ENCODE results near the gene DPP3. TPM values are rescaled to one million over a fixed set of nuclear protein-coding genes. Genes with fewer than 3 reads are reported as not detected.

DPP3 gene
- total RNA-seq, 4 donors from 2014 or later, result 32.8 to 116 (median 53.4) TPM

DNA sequence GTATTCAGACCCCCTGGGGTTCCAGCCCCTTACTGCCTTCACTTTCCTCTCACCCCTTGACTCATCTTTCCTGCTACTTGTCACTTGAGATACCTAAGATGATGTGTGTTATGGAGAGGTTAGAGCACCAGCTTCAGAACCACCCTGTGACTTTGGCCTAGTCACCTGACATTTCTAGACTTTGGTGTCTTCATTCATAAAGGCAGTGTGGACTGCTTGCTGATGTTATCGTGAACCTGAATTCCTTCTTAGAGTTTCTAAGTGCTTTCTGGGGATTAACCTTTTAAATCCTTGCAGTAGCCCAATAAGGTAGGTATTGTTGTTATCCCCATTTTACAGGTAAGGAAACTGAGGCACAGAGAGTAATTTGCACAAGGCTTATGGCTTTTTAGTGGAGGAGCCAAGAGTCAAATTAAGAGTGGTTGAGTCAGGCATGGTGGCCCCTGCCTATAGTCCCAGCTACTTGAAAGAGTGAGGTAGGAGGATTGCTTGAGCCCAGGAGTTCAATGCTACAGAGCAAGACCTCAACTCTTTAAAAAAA, 25.1 kb downstream of the DPP3 start:
- H3K4me3 ChIP-seq, result no peak overlapping the region
- H3K9me3 ChIP-seq, result no peaks in the 10 kb centered on the region
- WGBS, 2 donors (ENCODE audit: low coverage in 1 of 2), result 100% methylated on average over 1 of the region's 1 CpG
- H3K36me3 ChIP-seq, result no peaks in the 10 kb centered on the region
- DNase-seq, result no peak
- in situ Hi-C loops (cut with MboI; ENCODE audit: low pct_ligation_motif_present in 1 of 4, low pct_unique_long_range_greater_than_20kb in 1 of 4, low sequenced_read_pairs in 3 of 4) (no loop called here), intact Hi-C loops (cut with DNase I; ENCODE audit: low total_unique reads) (no loop called here)
- H3K4me1 ChIP-seq, result peaks cover 0 to 4% (median 2%) of the 10 kb centered on the region in 4 donors
- TF ChIP-seq POLR2AphosphoS5 (IDR thresholded peaks at IDR 0.05) (no peak), POLR2A (IDR thresholded peaks at IDR 0.05) (no peak), EP300 (IDR thresholded peaks at IDR 0.05; ENCODE audit: low read depth) (no peak)
- TF ChIP-seq, protein P1, sequence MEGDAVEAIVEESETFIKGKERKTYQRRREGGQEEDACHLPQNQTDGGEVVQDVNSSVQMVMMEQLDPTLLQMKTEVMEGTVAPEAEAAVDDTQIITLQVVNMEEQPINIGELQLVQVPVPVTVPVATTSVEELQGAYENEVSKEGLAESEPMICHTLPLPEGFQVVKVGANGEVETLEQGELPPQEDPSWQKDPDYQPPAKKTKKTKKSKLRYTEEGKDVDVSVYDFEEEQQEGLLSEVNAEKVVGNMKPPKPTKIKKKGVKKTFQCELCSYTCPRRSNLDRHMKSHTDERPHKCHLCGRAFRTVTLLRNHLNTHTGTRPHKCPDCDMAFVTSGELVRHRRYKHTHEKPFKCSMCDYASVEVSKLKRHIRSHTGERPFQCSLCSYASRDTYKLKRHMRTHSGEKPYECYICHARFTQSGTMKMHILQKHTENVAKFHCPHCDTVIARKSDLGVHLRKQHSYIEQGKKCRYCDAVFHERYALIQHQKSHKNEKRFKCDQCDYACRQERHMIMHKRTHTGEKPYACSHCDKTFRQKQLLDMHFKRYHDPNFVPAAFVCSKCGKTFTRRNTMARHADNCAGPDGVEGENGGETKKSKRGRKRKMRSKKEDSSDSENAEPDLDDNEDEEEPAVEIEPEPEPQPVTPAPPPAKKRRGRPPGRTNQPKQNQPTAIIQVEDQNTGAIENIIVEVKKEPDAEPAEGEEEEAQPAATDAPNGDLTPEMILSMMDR (IDR thresholded peaks at IDR 0.05), result no peak
- H3K27ac ChIP-seq, result no peak overlapping the region
- H3K27me3 ChIP-seq, result no peaks in the 10 kb centered on the region

DNA sequence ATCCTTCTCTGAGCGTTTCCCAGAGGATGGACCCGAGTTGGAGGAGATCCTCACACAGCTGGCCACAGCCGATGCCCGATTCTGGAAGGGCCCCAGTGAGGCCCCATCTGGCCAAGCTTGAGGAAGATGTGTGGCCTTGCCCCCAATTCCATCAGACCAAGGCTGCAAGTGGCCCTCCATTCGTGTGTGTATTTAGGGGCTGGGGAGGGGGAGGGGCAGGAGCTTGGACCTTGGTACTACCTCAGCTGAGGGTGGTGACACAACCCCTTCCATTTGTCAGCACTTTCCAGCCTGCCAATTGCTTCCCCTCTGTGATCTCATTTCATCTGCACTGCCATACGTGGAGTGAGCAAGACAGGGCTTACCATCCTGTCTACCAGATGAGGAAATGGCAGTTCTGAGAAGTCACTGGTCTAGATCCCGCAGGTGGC, 28.9 kb downstream of the DPP3 start:
- DNase-seq, result no peak

DNA sequence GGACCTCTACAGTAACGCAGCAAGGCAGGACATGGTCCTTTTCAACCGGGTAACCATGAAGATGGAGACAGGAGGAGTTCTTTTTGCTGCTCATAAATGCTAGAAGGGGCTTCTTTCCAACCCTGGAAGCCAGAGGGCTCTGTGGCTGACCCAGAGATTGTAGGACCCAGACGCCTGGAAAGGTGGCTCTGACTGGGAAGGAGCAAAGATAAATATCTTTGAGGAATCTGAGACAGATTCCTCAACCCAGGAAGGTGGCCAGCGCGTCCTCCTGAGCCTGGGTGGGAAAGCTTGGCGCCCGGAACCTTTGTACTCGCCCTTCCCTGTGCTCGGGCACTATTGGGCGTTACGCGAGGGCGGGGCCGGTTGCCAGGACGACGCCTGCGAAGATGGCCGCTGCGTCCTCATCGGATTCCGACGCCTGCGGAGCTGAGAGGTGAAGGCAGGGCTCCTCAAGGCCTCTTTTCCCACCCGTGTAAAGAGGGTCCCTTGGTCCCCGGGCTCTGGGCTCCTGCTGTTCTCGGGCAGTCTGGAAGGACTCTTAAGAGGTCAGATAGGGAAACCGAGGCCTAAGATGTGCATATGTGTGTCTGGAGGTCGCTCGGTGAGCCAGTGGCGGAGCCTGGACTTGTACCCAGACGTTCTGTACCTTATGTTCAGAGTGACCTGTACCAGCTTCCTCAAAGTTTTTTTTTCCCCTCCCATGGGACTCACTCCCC, 30.2 kb downstream of the DPP3 start, which contains the start of gene BBS1:
BBS1 (plus strand) TSS at position 365 of the 719 bp plus-strand sequence; CDS start at position 390, 25 bp downstream.
- no peaks in the 10 kb centered on the region for H3K9me3 ChIP-seq
- peak within 1 kb of the TSS; percentile 61 to 80 (median 75) for H3K4me3 ChIP-seq
- no peaks in the 10 kb centered on the region for H3K27me3 ChIP-seq
- peaks cover 9 to 13% (median 11%) of the 10 kb centered on the region in 4 donors for H3K4me1 ChIP-seq
- no peaks in the 10 kb centered on the region for H3K36me3 ChIP-seq
- in situ Hi-C loops (cut with MboI; ENCODE audit: low pct_ligation_motif_present in 1 of 4, low pct_unique_long_range_greater_than_20kb in 1 of 4, low sequenced_read_pairs in 3 of 4) (no loop called here), intact Hi-C loops (cut with DNase I; ENCODE audit: low total_unique reads) (no loop called here)
- H3K27ac ChIP-seq, result peak within 1 kb of the TSS; percentile 52 to 74 (median 70)
- no peak for TF ChIP-seq EP300 (IDR thresholded peaks at IDR 0.05; ENCODE audit: low read depth)
- peak; percentile 55 for TF ChIP-seq POLR2A (IDR thresholded peaks at IDR 0.05)
- TF ChIP-seq, protein P1 (IDR thresholded peaks at IDR 0.05), result no peak
- peak; percentile 52 to 72 (median 69) for TF ChIP-seq POLR2AphosphoS5 (IDR thresholded peaks at IDR 0.05)
- WGBS, 2 donors (ENCODE audit: low coverage in 1 of 2), result 0 to 2% methylated on average over 1 to 31 of the region's 31 CpGs
- DNase-seq, result peak; percentile 89

More for the DNA sequence above, 28.9 kb downstream of the DPP3 start:
- Histone ChIP-seq H3K36me3 (no peaks in the 10 kb centered on the region), H3K4me3 (no peak overlapping the region), H3K27ac (no peak overlapping the region), H3K27me3 (no peaks in the 10 kb centered on the region), H3K9me3 (no peaks in the 10 kb centered on the region), H3K4me1 (peaks cover 9 to 13% (median 11%) of the 10 kb centered on the region in 4 donors)
- TF ChIP-seq POLR2A (IDR thresholded peaks at IDR 0.05), result no peak
- TF ChIP-seq, protein P1 (IDR thresholded peaks at IDR 0.05), result no peak
- TF ChIP-seq POLR2AphosphoS5 (IDR thresholded peaks at IDR 0.05), result no peak
- no peak for TF ChIP-seq EP300 (IDR thresholded peaks at IDR 0.05; ENCODE audit: low read depth)
- intact Hi-C loops (cut with DNase I; ENCODE audit: low total_unique reads) (no loop called here), in situ Hi-C loops (cut with MboI; ENCODE audit: low pct_ligation_motif_present in 1 of 4, low pct_unique_long_range_greater_than_20kb in 1 of 4, low sequenced_read_pairs in 3 of 4) (no loop called here)
- WGBS, 2 donors (ENCODE audit: low coverage in 1 of 2), result 82 to 92% methylated on average over 2 to 7 of the region's 7 CpGs

DNA sequence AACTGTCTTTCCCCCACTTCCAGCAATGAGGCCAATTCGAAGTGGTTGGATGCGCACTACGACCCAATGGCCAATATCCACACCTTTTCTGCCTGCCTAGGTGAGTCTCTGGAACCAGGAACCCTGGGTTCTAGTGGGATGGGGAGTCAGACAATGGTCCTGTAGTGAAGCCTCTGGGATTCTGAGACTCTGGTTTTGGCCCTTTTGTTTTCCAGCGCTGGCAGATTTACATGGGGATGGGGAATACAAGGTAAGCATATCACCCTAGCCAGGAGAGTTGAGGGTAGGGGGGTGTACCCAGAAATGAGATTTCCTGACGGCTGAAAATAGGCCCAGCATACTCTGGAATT, 30.7 kb downstream of the DPP3 start:
- in situ Hi-C loops (cut with MboI; ENCODE audit: low pct_ligation_motif_present in 1 of 4, low pct_unique_long_range_greater_than_20kb in 1 of 4, low sequenced_read_pairs in 3 of 4), result no loop called here
- Histone ChIP-seq H3K4me3 (peak overlapping the region; percentile 61 to 80 (median 75)), H3K36me3 (no peaks in the 10 kb centered on the region), H3K4me1 (peaks cover 9 to 13% (median 11%) of the 10 kb centered on the region in 4 donors), H3K27me3 (no peaks in the 10 kb centered on the region), H3K27ac (peak overlapping the region; percentile 52 to 74 (median 70)), H3K9me3 (no peaks in the 10 kb centered on the region)
- intact Hi-C loops (cut with DNase I; ENCODE audit: low total_unique reads), result no loop called here
- no peak for DNase-seq
- WGBS, 2 donors (ENCODE audit: low coverage in 1 of 2), result 9 to 20% methylated on average over 1 to 5 of the region's 5 CpGs
- TF ChIP-seq POLR2AphosphoS5 (IDR thresholded peaks at IDR 0.05), result no peak
- TF ChIP-seq POLR2A (IDR thresholded peaks at IDR 0.05), result no peak
- no peak for TF ChIP-seq EP300 (IDR thresholded peaks at IDR 0.05; ENCODE audit: low read depth)
- TF ChIP-seq, protein P1 (IDR thresholded peaks at IDR 0.05), result no peak

Data from transverse colon (tissue), 4 donors.